ENCODE data around the gene EHD4.

EHD4 gene

DNA sequence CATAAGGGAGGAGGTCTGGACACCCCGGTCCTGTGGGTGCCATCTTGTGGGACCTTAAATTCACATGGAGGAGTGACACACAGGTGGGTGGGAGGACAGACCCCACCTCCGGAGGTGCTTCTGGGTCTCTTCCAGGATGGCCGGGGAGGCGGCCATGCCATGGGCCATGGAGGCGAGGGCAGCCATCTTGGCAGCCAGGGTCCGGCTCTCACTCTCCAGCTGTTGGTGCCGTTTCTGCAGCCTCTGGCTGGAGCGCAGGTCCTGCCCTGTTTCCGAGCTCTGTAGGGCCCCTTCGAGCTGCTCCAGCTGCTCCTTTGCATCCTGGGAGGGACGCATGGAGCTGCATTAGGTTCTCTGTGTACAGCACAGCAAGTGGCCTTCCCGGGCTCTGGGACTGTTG, 97.6 kb downstream of the EHD4 start:
- TF ChIP-seq CTCF (IDR thresholded peaks at IDR 0.05): no peak
- no peak overlapping the region for H3K27ac ChIP-seq
- H3K27me3 ChIP-seq: peaks cover 6% of the 10 kb centered on the region
- no peaks in the 10 kb centered on the region for H3K36me3 ChIP-seq
- no peak overlapping the region for H3K4me3 ChIP-seq (ENCODE audit: low read depth in 1 of 2, low read length in 1 of 2)
- H3K4me1 ChIP-seq (ENCODE audit: control insufficient read depth in 1 of 2, insufficient read depth in 1 of 2, low read depth in 1 of 2, low read length in 1 of 2): no peaks in the 10 kb centered on the region
- no peaks in the 10 kb centered on the region for H3K9me3 ChIP-seq

- TF ChIP-seq CTCF (IDR thresholded peaks at IDR 0.05): no peak
- Histone ChIP-seq H3K27ac (no peak overlapping the region), H3K9me3 (no peaks in the 10 kb centered on the region), H3K36me3 (no peaks in the 10 kb centered on the region), H3K4me3 (ENCODE audit: low read depth in 1 of 2, low read length in 1 of 2) (no peak overlapping the region), H3K4me1 (ENCODE audit: control insufficient read depth in 1 of 2, insufficient read depth in 1 of 2, low read depth in 1 of 2, low read length in 1 of 2) (no peaks in the 10 kb centered on the region), H3K27me3 (no peaks in the 10 kb centered on the region)
Observed at GRCh38 chr15:41873711-41874110, 98.6 kb downstream of the EHD4 start.

GRCh38 chr15:41872166-41872747, 100.1 kb downstream of the EHD4 start:
- no peak overlapping the region for H3K4me3 ChIP-seq (ENCODE audit: low read depth in 1 of 2, low read length in 1 of 2)
- no peak overlapping the region for H3K27ac ChIP-seq
- H3K36me3 ChIP-seq: no peaks in the 10 kb centered on the region
- no peaks in the 10 kb centered on the region for H3K9me3 ChIP-seq
- H3K4me1 ChIP-seq (ENCODE audit: control insufficient read depth in 1 of 2, insufficient read depth in 1 of 2, low read depth in 1 of 2, low read length in 1 of 2): no peaks in the 10 kb centered on the region
- TF ChIP-seq CTCF (IDR thresholded peaks at IDR 0.05): no peak
- no peaks in the 10 kb centered on the region for H3K27me3 ChIP-seq

- no peak overlapping the region for H3K27ac ChIP-seq
- H3K4me1 ChIP-seq (ENCODE audit: control insufficient read depth in 1 of 2, insufficient read depth in 1 of 2, low read depth in 1 of 2, low read length in 1 of 2): no peaks in the 10 kb centered on the region
- H3K36me3 ChIP-seq: no peaks in the 10 kb centered on the region
- H3K27me3 ChIP-seq: no peaks in the 10 kb centered on the region
- H3K9me3 ChIP-seq: no peaks in the 10 kb centered on the region
- H3K4me3 ChIP-seq (ENCODE audit: low read depth in 1 of 2, low read length in 1 of 2): no peak overlapping the region
- no peak for TF ChIP-seq CTCF (IDR thresholded peaks at IDR 0.05)
Observed at GRCh38 chr15:41871175-41871905, 101.0 kb downstream of the EHD4 start.

- no peaks in the 10 kb centered on the region for H3K4me1 ChIP-seq (ENCODE audit: control insufficient read depth in 1 of 2, insufficient read depth in 1 of 2, low read depth in 1 of 2, low read length in 1 of 2)
- no peak for TF ChIP-seq CTCF (IDR thresholded peaks at IDR 0.05)
- H3K9me3 ChIP-seq: no peaks in the 10 kb centered on the region
- no peak overlapping the region for H3K27ac ChIP-seq
- no peaks in the 10 kb centered on the region for H3K27me3 ChIP-seq
- no peaks in the 10 kb centered on the region for H3K36me3 ChIP-seq
- H3K4me3 ChIP-seq (ENCODE audit: low read depth in 1 of 2, low read length in 1 of 2): no peak overlapping the region
Observed at GRCh38 chr15:41870689-41871081, 101.7 kb downstream of the EHD4 start.

All from neutrophil (primary cell).